Adipocyte (in vitro differentiated cells): ENCODE results near the gene KCNG1.

Experiments used
- DNase-seq: peaks from one replicate; pipeline ENCODE4 v3.0.0-alpha.2; 2015; ENCODE audit warnings: low read depth
- H3K27me3 ChIP-seq: replicated peaks from 2 replicates; pipeline ENCODE4 v1.7.0; 2013; ENCODE audit warnings: mild to moderate bottlenecking, low read length, moderate library complexity; ENCODE audit not compliant: control insufficient read depth, insufficient read depth
- H3K36me3 ChIP-seq: 2 replicates; pipeline ENCODE4 v1.7.0; 2013; ENCODE audit warnings: low read length, mild to moderate bottlenecking, moderate library complexity; ENCODE audit not compliant: control insufficient read depth, insufficient read depth, severe bottlenecking
- H3K4me1 ChIP-seq: 2 replicates; pipeline ENCODE4 v1.7.0; 2013; ENCODE audit warnings: mild to moderate bottlenecking, low read length, moderate library complexity; ENCODE audit not compliant: control insufficient read depth, insufficient read depth
- H3K4me3 ChIP-seq: 2 replicates; pipeline ENCODE4 v1.7.0; 2013; ENCODE audit warnings: mild to moderate bottlenecking, low read length, moderate library complexity
- H3K9ac ChIP-seq: 2 replicates; pipeline ENCODE4 v1.7.0; 2013; ENCODE audit warnings: mild to moderate bottlenecking, low read length, moderate library complexity
- H3K9me3 ChIP-seq: 2 replicates; pipeline ENCODE4 v1.7.0; 2013; ENCODE audit warnings: mild to moderate bottlenecking, low read length, moderate library complexity; ENCODE audit not compliant: control insufficient read depth

Gene KCNG1

DNA sequence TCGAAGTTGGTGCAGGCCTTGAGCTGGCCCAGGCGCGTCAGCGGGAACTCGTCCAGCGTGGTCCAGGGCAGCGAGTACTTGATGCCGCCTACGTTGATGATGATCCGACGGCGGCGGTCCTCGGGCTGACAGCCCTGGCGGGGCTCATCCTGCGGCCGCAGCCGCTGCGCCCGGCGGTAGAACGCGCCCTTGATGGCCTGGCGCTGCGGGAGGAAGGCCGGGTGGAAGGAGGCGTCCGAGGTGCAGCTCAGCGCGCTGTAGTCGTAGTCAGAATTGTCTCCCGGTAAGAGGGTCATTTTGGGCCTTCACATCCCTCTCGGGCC lies 12.9 kb downstream of the KCNG1 start:
- Histone ChIP-seq H3K9ac (no peak overlapping the region), H3K36me3 (no peaks in the 10 kb centered on the region), H3K4me1 (no peaks in the 10 kb centered on the region), H3K4me3 (no peak overlapping the region), H3K27me3 (peaks cover 5% of the 10 kb centered on the region), H3K9me3 (no peaks in the 10 kb centered on the region)
- no peak for DNase-seq

DNA sequence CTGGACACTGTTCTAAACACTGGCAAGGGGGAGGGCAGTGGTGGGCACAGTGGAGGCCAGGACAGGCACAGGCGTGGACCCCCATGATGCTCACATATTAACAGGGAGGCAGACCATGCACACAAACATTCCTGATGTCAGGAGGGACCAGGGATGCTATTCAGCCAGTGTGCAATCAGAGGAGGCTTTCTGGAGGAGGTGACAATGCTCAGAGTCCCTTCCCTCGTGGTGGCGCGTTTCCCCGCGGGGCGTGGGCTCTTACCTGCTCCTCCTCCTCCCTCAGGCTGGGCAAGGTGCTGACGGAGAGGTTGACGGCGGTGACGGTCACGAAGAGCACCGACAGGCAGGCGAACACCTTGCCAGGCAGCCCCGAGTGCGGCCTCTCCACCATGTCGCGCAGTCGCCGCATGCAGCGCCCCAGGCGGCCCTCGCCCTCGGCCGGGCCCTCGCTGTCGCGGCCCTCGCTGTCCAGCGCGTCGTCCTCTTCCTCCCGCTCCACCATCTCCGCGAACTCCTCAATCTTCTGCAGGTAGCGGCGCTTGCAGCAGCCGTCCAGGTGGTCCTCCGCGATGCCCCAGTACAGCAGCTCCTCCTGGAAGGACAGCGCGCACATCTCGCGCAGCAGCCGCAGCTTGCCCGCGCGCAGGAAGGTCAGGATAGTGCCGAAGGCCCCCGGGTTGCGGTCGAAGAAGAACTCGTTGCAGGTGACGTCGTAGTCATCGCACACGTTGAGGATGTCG lies 13.4 kb downstream of the KCNG1 start:
- Histone ChIP-seq H3K4me3 (no peak overlapping the region), H3K9me3 (no peaks in the 10 kb centered on the region), H3K4me1 (no peaks in the 10 kb centered on the region), H3K9ac (no peak overlapping the region), H3K36me3 (no peaks in the 10 kb centered on the region), H3K27me3 (peaks cover 2% of the 10 kb centered on the region)
- DNase-seq = no peak

DNA sequence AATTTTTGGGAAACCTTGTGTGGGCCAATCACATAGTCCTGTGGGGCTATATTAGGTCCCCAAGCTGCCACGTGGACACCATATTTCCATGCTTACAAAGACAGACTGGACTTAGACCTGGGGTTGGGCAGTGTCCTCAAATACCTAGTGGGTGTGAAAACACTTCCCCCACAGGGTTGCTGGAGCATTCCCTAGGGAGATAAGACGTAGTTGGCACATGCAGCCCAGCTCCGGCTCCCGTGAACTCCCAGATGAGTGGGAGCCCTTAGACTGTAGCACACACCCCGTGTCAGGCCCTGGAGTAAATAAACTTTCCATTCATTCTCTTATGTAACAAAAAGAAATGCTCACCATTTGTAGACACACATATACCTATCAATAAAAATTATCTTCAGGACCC lies 14.2 kb downstream of the KCNG1 start:
- no peak overlapping the region for H3K9ac ChIP-seq
- H3K9me3 ChIP-seq = no peaks in the 10 kb centered on the region
- no peaks in the 10 kb centered on the region for H3K27me3 ChIP-seq
- H3K36me3 ChIP-seq = no peaks in the 10 kb centered on the region
- no peaks in the 10 kb centered on the region for H3K4me1 ChIP-seq
- no peak overlapping the region for H3K4me3 ChIP-seq
- no peak for DNase-seq

DNA sequence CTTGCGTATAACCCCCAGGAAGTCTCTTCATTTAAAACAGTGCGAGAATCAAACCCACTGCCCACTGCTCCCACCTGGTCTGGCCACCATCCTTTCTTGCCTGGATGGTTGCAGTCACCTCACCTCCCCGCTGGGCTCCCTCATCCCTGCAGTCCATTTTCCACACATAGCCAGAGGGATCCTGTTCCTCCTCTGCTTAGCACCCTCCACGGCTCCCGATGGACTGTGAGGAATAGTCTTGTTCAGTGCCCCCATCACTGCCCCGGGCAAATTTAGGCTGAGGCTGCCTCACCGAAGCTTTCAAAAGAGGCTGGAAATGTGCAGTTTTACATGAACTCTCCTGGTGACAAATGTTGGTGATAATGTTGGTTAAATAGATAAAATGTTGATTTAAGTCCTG lies 17.7 kb downstream of the KCNG1 start:
- H3K27me3 ChIP-seq = peaks cover 20% of the 10 kb centered on the region
- no peak for DNase-seq
- no peaks in the 10 kb centered on the region for H3K4me1 ChIP-seq
- no peaks in the 10 kb centered on the region for H3K9me3 ChIP-seq
- no peak overlapping the region for H3K9ac ChIP-seq
- no peaks in the 10 kb centered on the region for H3K36me3 ChIP-seq
- no peak overlapping the region for H3K4me3 ChIP-seq

DNA sequence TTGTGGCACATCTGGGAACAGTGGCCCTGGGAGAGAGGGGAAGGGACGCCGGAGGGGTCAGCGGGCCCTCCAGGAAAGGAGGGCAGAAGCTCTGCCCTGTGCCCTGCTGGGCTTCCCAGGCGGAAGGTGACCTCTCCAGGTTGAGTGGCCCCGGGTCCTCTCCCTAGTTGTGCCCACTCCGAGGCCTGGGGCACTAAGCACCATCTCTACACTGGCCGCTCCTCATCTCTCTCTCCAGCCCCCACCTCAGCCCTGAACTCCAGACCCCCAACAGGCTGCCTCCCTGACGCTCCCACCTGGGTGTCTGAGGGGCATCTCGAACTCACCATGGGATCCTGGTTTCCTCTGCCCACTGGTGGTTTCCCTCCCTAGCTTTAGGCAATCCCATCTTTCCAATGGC lies 18.1 kb downstream of the KCNG1 start:
- Histone ChIP-seq H3K4me3 (no peak overlapping the region), H3K27me3 (peaks cover 20% of the 10 kb centered on the region), H3K9ac (no peak overlapping the region), H3K4me1 (no peaks in the 10 kb centered on the region), H3K36me3 (no peaks in the 10 kb centered on the region), H3K9me3 (no peaks in the 10 kb centered on the region)
- no peak for DNase-seq

DNA sequence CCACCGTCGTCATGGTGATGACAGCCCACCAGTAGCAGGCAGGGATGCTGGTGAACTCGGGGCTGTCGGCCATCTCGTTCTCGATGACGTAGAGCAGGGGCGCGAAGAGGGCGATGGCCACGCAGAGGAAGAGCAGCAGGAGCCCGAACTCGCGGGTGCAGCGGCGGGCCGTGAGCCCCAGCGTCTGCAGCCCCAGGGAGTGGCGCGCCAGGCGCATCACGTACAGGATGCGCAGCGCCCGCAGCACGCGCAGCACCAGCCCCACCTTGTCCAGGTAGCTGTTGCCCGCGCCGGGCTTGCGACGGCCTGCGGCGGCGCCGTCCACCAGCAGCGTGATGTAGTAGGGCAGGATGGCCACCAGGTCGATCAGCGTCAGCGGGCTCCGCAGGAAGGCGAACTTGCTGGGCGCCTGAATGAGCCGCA lies 18.6 kb downstream of the KCNG1 start:
- no peak overlapping the region for H3K9ac ChIP-seq
- no peak for DNase-seq
- H3K9me3 ChIP-seq = no peaks in the 10 kb centered on the region
- no peaks in the 10 kb centered on the region for H3K36me3 ChIP-seq
- no peaks in the 10 kb centered on the region for H3K4me1 ChIP-seq
- peaks cover 21% of the 10 kb centered on the region for H3K27me3 ChIP-seq
- H3K4me3 ChIP-seq = no peak overlapping the region

DNA sequence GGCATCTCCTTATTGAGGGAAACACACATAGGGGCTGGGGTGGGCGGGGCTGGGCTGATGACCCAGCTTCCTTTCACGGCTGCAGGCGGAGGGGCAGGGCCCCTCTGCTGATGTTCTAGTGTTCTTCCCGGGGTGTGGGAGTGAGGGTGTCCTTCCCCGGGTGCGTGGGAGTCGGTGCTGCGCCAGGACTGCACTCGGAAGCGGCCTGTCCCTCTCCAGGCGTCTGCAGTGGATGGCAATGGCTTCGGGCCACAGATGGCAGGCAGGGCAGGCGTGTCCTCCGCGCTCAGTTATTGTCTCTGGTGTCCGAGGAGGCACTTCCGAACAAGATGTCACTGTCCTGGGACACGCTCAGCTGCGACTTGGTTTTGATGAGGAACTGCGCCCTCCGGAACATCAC lies 19.2 kb downstream of the KCNG1 start:
- Histone ChIP-seq H3K4me3 (no peak overlapping the region), H3K9me3 (no peaks in the 10 kb centered on the region), H3K27me3 (peaks cover 27% of the 10 kb centered on the region), H3K9ac (no peak overlapping the region), H3K36me3 (no peaks in the 10 kb centered on the region), H3K4me1 (no peaks in the 10 kb centered on the region)
- DNase-seq = no peak

DNA sequence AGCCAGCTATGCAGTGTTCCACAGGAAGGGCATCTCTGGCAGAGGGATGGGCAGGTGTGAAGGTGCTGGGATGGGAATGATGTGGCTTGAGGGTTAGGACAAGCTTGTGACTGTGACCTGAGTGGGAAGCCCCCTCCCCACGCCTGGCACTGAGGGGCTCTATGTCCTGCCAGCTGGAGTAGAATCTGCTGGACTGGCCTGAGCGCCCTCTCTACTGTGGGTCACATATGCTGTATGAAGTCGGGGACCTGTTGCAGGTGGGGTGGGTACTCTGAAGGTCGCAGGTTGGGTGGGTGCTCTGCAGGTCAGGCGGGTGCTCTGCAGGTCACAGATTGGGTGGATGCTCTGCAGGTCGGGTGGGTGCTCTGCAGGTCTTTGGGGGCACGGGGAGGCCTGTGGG lies 20.3 kb downstream of the KCNG1 start:
- no peaks in the 10 kb centered on the region for H3K9me3 ChIP-seq
- peaks cover 32% of the 10 kb centered on the region for H3K27me3 ChIP-seq
- H3K4me3 ChIP-seq = no peak overlapping the region
- no peak for DNase-seq
- H3K4me1 ChIP-seq = peaks cover 3% of the 10 kb centered on the region
- no peaks in the 10 kb centered on the region for H3K36me3 ChIP-seq
- H3K9ac ChIP-seq = no peak overlapping the region

DNA sequence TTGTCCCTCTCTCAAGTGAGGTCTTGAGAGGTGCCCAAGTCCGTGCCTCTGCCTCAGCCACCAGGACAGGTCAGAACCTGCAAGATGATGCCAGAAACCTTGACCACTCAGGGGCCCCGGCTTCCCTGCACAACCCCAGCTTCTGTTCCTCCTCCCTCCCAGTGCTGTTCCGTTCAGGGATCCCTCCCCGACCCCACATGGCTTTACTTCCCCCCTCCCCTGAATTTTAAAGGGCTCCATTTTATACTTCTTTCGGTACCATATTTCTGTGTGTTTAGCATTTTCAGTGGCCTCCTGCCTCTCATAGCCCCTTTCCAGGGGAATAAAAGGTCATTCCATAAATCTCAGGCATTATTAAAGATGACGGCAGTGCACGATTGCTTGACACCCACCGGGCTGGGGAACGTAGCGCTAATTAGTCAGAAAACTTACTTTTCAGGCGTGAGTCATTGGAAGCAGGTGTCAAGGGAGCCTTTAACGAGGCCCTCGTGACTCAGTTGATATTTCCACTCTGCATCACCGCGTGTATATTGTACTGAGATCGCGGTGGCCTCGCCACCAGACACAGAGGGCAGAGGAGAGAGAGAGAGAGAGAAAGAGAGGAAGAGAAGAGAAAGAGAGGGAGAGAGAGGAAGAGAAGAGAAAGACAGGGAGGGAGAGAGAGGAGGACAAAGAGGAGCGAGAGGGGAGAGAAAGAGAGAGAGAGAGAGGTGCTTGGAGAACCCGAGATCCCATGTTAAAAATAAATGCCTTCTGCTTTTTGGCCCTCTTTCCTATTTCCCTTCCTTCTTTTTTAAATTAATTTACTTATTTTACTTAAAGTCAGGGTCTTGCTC lies 21.3 kb downstream of the KCNG1 start:
- Histone ChIP-seq H3K4me1 (peaks cover 11% of the 10 kb centered on the region), H3K9ac (no peak overlapping the region), H3K27me3 (peaks cover 41% of the 10 kb centered on the region), H3K4me3 (no peak overlapping the region), H3K9me3 (no peaks in the 10 kb centered on the region), H3K36me3 (no peaks in the 10 kb centered on the region)
- no peak for DNase-seq

DNA sequence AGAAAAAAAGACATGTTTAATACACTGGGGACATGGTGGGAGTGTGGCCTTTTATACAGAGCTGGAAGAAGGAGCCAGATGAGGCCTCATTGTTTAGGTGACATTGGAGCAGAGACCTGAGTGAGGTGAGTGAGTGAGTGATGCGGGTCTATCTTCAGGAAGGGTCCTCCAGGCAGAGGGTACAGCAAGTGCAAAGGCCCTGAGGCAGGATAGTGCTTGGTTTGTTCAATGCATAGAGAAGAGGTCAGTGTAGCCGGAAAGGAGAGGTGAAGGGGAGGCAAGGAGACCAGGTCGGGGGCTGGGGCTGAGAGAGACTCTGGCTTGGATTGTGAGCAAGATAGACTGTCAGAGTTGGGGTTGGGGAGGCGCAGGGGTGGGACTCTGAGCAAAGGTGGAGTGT lies 23.6 kb downstream of the KCNG1 start:
- H3K27me3 ChIP-seq = peaks cover 41% of the 10 kb centered on the region
- no peak for DNase-seq
- peaks cover 11% of the 10 kb centered on the region for H3K4me1 ChIP-seq
- H3K4me3 ChIP-seq = no peak overlapping the region
- H3K9ac ChIP-seq = no peak overlapping the region
- H3K36me3 ChIP-seq = no peaks in the 10 kb centered on the region
- no peaks in the 10 kb centered on the region for H3K9me3 ChIP-seq

DNA sequence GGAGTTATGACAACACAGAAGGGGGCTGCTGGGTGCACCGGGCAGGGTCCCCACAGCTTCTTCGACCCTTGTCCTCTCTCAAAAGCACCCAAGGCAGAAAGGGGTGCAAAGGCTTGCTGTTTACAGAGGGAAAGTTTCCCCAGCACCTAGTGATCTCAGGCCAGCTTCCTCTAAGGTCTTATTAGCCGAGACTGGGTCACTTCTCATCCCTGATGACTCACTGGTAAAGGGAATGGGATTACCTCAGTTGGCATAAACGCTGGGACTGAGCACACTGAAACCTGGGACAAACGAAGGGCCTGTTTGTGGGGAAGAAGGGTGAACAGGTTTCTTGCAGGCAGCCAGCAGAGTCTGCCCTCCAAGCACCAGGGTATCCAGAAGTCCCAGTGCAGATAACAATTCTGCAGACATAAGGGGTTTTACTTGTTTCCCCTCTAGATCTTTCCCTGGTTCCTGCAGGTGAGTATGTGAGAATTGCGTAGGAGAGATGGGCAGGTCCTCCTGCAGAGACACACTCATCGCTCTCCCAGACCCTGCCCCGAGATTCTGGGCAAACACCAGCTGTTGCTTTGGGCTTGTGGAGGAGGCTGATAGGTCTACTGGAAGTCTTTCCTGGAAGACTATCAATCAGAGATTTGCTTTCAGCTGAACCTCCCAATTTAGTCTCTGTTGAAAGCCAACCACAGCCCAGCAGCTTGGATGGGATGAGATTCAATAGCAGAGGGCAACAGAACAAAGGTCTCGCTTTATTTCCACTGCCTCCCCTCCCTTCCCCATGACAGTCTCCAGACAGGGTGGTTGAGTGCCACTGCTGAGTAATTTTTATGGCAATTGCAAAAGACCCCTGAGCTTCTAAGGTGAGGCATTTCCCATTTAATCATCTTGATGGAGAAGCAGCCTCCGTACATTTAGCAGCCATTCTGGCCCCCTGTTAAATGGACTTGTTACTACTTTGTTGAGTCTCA lies 25.7 kb downstream of the KCNG1 start:
- no peak overlapping the region for H3K4me3 ChIP-seq
- no peaks in the 10 kb centered on the region for H3K36me3 ChIP-seq
- H3K9ac ChIP-seq = no peak overlapping the region
- H3K9me3 ChIP-seq = no peaks in the 10 kb centered on the region
- peaks cover 11% of the 10 kb centered on the region for H3K4me1 ChIP-seq
- peaks cover 39% of the 10 kb centered on the region for H3K27me3 ChIP-seq
- DNase-seq = no peak
